Keratinocyte (primary cell): ENCODE data around the gene FAM184B.

Experiments
- CTCF ChIP-seq, 3 experiments: IDR thresholded peaks in 1 of 3; conservative IDR thresholded peaks in 1 of 3; optimal IDR thresholded peaks in 1 of 3; 2 replicates in 2 of 3; 3 replicates in 1 of 3; pipeline versions ENCODE3 to v1.5.1; 2011; ENCODE audit warnings: low read length in 3 of 3, mild to moderate bottlenecking in 3 of 3, moderate library complexity in 2 of 3, control low read depth in 1 of 3, inconsistent platforms in 1 of 3; ENCODE audit not compliant: insufficient read depth in 2 of 3; ENCODE audit errors: extremely low read depth in 1 of 3
- EZH2 ChIP-seq: IDR thresholded peaks from one replicate; pipeline ENCODE4 v1.6.1; 2012; ENCODE audit warnings: inconsistent platforms, mild to moderate bottlenecking, low read length, moderate library complexity

- no peak for TF ChIP-seq CTCF (optimal IDR thresholded peaks at IDR 0.05 in 1 of 3, IDR thresholded peaks at IDR 0.05 in 1 of 3, conservative IDR thresholded peaks at IDR 0.05 in 1 of 3; ENCODE audit: extremely low read depth in 1 of 3, insufficient read depth in 2 of 3, low read length in 3 of 3)
- TF ChIP-seq EZH2: no peak
Observed at GRCh38 chr4:17583941-17584340, 197.5 kb downstream of the FAM184B start.
